ENCODE results near the gene SAMD7.

SAMD7 gene

GRCh38 chr3:169952045-169952444 is 40.7 kb downstream of the SAMD7 start:
- DNase-seq (ENCODE audit: low read depth) = peak; percentile 71
- TF ChIP-seq POLR2A (IDR thresholded peaks at IDR 0.05; ENCODE audit: extremely low read depth, insufficient read length) (no peak), MYC (IDR thresholded peaks at IDR 0.05; ENCODE audit: low read depth, low read length) (no peak), MAX (IDR thresholded peaks at IDR 0.05; ENCODE audit: low read depth, low read length) (no peak), CTCF (IDR thresholded peaks at IDR 0.05; ENCODE audit: low read depth, low read length) (no peak)
- no peak overlapping the region for H3K4me3 ChIP-seq (ENCODE audit: low read depth, low read length)

GRCh38 chr3:169953462-169954141 is 42.2 kb downstream of the SAMD7 start:
- peak; percentile 14 for DNase-seq (ENCODE audit: low read depth)
- no peak for TF ChIP-seq CTCF (IDR thresholded peaks at IDR 0.05; ENCODE audit: low read depth, low read length)
- no peak for TF ChIP-seq POLR2A (IDR thresholded peaks at IDR 0.05; ENCODE audit: extremely low read depth, insufficient read length)
- TF ChIP-seq MAX (IDR thresholded peaks at IDR 0.05; ENCODE audit: low read depth, low read length) = no peak
- no peak for TF ChIP-seq MYC (IDR thresholded peaks at IDR 0.05; ENCODE audit: low read depth, low read length)
- no peak overlapping the region for H3K4me3 ChIP-seq (ENCODE audit: low read depth, low read length)

- peak; percentile 55 for TF ChIP-seq MAX (IDR thresholded peaks at IDR 0.05; ENCODE audit: low read depth, low read length)
- TF ChIP-seq POLR2A (IDR thresholded peaks at IDR 0.05; ENCODE audit: extremely low read depth, insufficient read length) = no peak
- no peak for TF ChIP-seq CTCF (IDR thresholded peaks at IDR 0.05; ENCODE audit: low read depth, low read length)
- peak; percentile 49; the same call in 1 of the 2 replicates for TF ChIP-seq MYC (IDR thresholded peaks at IDR 0.05; ENCODE audit: low read depth, low read length)
- DNase-seq (ENCODE audit: low read depth) = peak; percentile 90
- H3K4me3 ChIP-seq (ENCODE audit: low read depth, low read length) = peak overlapping the region; percentile 23
Observed at GRCh38 chr3:169954142-169954756, 42.9 kb downstream of the SAMD7 start.

- DNase-seq (ENCODE audit: low read depth) = peak; percentile 39
- no peak for TF ChIP-seq CTCF (IDR thresholded peaks at IDR 0.05; ENCODE audit: low read depth, low read length)
- no peak for TF ChIP-seq POLR2A (IDR thresholded peaks at IDR 0.05; ENCODE audit: extremely low read depth, insufficient read length)
- no peak for TF ChIP-seq MYC (IDR thresholded peaks at IDR 0.05; ENCODE audit: low read depth, low read length)
- no peak for TF ChIP-seq MAX (IDR thresholded peaks at IDR 0.05; ENCODE audit: low read depth, low read length)
- no peak overlapping the region for H3K4me3 ChIP-seq (ENCODE audit: low read depth, low read length)
Observed at GRCh38 chr3:169955406-169955805, 44.0 kb downstream of the SAMD7 start.

- DNase-seq (ENCODE audit: low read depth) = no peak
- TF ChIP-seq POLR2A (IDR thresholded peaks at IDR 0.05; ENCODE audit: extremely low read depth, insufficient read length) (no peak), MAX (IDR thresholded peaks at IDR 0.05; ENCODE audit: low read depth, low read length) (no peak), MYC (IDR thresholded peaks at IDR 0.05; ENCODE audit: low read depth, low read length) (no peak), CTCF (IDR thresholded peaks at IDR 0.05; ENCODE audit: low read depth, low read length) (no peak)
- no peak overlapping the region for H3K4me3 ChIP-seq (ENCODE audit: low read depth, low read length)
Observed at GRCh38 chr3:169964176-169964575, 52.8 kb downstream of the SAMD7 start.

Data from NB4 (cell line).